Measurements from ENCODE around the gene HINT1. TPM values are rescaled to one million over a fixed set of nuclear protein-coding genes. Genes with fewer than 3 reads are reported as not detected.

HINT1 gene
- total and polyA plus RNA-seq, 9 of the 15 experiments (the other 6 are each of a cell fraction or from before 2014, with no cell fraction given) = 296 to 1,027 (median 500) TPM

DNA sequence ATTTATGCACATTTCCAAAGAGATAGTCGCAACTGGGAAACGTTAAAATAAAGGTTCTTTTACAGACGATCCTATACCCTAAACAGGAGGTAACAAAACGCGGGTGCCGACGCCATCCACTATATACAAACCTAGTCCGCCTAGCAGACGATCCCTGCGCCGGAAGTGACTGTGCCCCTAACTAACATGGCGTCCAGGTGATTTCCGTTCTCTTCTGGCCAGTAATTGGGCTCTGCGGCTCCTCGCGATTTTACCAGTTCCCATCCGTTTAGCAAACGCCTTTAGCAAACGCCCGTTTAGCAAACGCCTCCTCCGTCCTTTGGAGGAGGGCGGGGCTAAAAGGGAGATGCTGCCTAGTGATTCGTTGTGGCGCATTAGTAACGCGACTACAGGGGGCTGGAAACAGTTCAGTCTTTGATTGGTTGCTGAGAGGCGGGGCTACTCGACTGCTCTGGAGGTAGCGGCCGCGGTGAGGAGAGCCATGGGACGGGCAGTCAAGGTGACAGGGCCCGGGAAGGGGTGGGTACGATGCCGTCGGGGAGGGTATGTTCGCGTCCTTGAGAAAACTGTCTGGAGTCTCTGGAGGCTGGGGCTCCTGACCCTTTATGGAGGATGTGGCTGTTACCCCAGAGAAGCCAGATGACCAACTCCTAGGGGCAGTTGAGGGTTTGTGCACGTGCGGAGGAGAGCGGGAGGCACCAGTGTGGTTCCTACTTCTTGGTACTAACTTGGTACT lies 5.7 kb upstream of the HINT1 start, which contains the start of gene LYRM7 (continued):
- TF ChIP-seq, protein P1, sequence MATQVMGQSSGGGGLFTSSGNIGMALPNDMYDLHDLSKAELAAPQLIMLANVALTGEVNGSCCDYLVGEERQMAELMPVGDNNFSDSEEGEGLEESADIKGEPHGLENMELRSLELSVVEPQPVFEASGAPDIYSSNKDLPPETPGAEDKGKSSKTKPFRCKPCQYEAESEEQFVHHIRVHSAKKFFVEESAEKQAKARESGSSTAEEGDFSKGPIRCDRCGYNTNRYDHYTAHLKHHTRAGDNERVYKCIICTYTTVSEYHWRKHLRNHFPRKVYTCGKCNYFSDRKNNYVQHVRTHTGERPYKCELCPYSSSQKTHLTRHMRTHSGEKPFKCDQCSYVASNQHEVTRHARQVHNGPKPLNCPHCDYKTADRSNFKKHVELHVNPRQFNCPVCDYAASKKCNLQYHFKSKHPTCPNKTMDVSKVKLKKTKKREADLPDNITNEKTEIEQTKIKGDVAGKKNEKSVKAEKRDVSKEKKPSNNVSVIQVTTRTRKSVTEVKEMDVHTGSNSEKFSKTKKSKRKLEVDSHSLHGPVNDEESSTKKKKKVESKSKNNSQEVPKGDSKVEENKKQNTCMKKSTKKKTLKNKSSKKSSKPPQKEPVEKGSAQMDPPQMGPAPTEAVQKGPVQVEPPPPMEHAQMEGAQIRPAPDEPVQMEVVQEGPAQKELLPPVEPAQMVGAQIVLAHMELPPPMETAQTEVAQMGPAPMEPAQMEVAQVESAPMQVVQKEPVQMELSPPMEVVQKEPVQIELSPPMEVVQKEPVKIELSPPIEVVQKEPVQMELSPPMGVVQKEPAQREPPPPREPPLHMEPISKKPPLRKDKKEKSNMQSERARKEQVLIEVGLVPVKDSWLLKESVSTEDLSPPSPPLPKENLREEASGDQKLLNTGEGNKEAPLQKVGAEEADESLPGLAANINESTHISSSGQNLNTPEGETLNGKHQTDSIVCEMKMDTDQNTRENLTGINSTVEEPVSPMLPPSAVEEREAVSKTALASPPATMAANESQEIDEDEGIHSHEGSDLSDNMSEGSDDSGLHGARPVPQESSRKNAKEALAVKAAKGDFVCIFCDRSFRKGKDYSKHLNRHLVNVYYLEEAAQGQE (IDR thresholded peaks at IDR 0.05; ENCODE audit: borderline replicate concordance) = no peak
- TF ChIP-seq, protein P1 (CRISPR knock-in tag; IDR thresholded peaks at IDR 0.05; ENCODE audit: low read depth) = no peak
- peak; percentile 95 for TF ChIP-seq NFRKB (IDR thresholded peaks at IDR 0.05; ENCODE audit: low read depth)
- TF ChIP-seq ZNF134 (CRISPR knock-in tag; conservative IDR thresholded peaks at IDR 0.05) = no peak
- TF ChIP-seq PCBP1 (IDR thresholded peaks at IDR 0.05; ENCODE audit: low read depth, low read length, poor library complexity, severe bottlenecking) = no peak
- TF ChIP-seq, protein P2, sequence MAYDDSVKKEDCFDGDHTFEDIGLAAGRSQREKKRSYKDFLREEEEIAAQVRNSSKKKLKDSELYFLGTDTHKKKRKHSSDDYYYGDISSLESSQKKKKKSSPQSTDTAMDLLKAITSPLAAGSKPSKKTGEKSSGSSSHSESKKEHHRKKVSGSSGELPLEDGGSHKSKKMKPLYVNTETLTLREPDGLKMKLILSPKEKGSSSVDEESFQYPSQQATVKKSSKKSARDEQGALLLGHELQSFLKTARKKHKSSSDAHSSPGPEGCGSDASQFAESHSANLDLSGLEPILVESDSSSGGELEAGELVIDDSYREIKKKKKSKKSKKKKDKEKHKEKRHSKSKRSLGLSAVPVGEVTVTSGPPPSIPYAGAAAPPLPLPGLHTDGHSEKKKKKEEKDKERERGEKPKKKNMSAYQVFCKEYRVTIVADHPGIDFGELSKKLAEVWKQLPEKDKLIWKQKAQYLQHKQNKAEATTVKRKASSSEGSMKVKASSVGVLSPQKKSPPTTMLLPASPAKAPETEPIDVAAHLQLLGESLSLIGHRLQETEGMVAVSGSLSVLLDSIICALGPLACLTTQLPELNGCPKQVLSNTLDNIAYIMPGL (CRISPR knock-in tag; IDR thresholded peaks at IDR 0.05) = no peak
- TF ChIP-seq, protein P3, sequence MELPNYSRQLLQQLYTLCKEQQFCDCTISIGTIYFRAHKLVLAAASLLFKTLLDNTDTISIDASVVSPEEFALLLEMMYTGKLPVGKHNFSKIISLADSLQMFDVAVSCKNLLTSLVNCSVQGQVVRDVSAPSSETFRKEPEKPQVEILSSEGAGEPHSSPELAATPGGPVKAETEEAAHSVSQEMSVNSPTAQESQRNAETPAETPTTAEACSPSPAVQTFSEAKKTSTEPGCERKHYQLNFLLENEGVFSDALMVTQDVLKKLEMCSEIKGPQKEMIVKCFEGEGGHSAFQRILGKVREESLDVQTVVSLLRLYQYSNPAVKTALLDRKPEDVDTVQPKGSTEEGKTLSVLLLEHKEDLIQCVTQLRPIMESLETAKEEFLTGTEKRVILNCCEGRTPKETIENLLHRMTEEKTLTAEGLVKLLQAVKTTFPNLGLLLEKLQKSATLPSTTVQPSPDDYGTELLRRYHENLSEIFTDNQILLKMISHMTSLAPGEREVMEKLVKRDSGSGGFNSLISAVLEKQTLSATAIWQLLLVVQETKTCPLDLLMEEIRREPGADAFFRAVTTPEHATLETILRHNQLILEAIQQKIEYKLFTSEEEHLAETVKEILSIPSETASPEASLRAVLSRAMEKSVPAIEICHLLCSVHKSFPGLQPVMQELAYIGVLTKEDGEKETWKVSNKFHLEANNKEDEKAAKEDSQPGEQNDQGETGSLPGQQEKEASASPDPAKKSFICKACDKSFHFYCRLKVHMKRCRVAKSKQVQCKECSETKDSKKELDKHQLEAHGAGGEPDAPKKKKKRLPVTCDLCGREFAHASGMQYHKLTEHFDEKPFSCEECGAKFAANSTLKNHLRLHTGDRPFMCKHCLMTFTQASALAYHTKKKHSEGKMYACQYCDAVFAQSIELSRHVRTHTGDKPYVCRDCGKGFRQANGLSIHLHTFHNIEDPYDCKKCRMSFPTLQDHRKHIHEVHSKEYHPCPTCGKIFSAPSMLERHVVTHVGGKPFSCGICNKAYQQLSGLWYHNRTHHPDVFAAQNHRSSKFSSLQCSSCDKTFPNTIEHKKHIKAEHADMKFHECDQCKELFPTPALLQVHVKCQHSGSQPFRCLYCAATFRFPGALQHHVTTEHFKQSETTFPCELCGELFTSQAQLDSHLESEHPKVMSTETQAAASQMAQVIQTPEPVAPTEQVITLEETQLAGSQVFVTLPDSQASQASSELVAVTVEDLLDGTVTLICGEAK (IDR thresholded peaks at IDR 0.05) = peak; percentile 98
- TF ChIP-seq, protein P3 (CRISPR knock-in tag; IDR thresholded peaks at IDR 0.05) = no peak
- TF ChIP-seq POLR2A (conservative IDR thresholded peaks at IDR 0.05) = peak; percentile 87
- TF ChIP-seq BCOR (IDR thresholded peaks at IDR 0.05) = no peak

Measured in K562 (cell line).